Measurements from ENCODE around the gene PTPRG.
A peak's percentile ranks its signal among the peaks of the same experiment; 100 is the strongest.

PTPRG gene

DNA sequence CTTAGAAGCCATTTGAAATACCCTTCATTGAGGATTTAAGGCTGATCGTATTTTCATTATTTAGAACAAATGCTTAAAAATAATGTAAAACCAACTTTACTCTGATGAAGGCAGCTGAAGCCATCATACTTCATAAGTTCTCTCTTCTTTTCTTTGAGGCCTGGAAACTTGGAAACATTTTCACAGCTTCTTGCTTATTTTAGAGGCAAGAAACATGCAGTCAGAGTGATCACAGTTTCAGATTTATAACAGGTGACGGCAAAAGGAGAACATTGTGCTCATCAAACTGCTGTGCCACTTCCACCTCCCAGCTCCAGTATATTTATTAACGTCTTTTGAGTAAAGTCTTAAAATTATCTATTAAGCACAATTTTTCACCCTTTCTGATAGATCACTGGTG, 376.1 kb downstream of the PTPRG start:
- no peak for DNase-seq

GRCh38 chr3:61938878-61939549, 377.6 kb downstream of the PTPRG start:
- DNase-seq = no peak

- no peak for DNase-seq
Observed at GRCh38 chr3:61940236-61940635, 378.9 kb downstream of the PTPRG start.

DNA sequence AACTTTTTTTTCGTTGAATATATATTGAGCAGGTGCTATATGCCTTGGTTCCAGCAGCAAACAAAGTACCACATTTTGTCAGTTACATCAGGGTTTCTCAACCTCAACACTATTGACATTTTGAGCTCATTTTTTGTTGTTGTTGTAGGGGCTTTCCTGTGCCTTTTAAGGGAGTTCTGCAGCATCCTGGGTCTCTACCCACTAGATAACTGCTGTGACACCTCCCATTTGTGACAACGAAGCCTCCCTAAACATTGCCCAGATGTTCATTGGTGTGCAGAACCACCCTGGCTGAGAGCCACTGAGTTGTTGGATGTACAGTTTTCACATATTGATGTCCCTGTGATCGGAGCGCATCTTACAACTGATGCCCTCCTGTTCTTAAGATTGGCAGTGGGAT, 382.6 kb downstream of the PTPRG start:
- no peak for DNase-seq

- DNase-seq = no peak
Observed at GRCh38 chr3:61944726-61945125, 383.4 kb downstream of the PTPRG start.

GRCh38 chr3:61945657-61946056, 384.3 kb downstream of the PTPRG start:
- no peak for DNase-seq

GRCh38 chr3:61946570-61947324, 385.4 kb downstream of the PTPRG start:
- DNase-seq = no peak

DNA sequence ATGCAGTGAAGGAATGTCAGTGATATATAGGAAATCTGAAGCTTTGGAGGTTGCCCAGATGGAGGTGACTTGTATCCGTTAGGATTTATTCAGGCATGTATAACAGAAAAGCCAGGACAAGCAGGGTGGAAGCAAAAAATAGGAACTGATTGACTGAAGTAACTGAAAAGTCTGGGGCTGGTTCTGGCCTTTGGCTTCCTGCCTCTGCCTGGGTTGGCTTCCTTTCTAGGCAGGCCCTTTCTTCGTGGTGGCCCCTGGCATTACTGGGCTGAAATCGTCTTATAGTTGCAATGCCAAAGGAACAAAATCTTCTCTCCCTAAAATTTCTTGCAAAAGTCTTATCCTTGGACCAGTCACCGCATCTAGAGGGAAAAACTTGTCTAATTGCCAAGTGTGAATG, 386.1 kb downstream of the PTPRG start:
- no peak for DNase-seq

- DNase-seq = no peak
Observed at GRCh38 chr3:61948699-61949305, 387.4 kb downstream of the PTPRG start.

GRCh38 chr3:61954097-61954540, 392.7 kb downstream of the PTPRG start:
- no peak for DNase-seq

DNA sequence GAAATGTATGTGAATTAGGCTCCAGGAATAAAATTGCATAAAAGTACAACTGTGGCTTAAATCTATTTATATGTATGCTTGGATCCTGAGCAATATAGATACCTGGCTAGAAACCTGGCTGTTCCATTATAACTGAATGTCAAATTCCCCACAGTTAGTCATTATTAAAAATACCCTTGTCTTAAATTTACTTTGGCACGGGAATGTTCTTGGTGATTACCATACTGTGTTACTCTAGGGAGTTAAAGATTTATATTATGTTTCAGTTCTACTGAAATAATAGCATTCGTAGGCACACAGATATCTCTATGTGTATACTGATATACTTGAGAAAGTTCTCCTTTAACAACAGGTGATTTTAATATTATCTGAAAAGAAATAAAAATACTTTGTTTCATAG, 394.1 kb downstream of the PTPRG start:
- DNase-seq = no peak

GRCh38 chr3:61956236-61956635, 394.9 kb downstream of the PTPRG start:
- DNase-seq = no peak

DNA sequence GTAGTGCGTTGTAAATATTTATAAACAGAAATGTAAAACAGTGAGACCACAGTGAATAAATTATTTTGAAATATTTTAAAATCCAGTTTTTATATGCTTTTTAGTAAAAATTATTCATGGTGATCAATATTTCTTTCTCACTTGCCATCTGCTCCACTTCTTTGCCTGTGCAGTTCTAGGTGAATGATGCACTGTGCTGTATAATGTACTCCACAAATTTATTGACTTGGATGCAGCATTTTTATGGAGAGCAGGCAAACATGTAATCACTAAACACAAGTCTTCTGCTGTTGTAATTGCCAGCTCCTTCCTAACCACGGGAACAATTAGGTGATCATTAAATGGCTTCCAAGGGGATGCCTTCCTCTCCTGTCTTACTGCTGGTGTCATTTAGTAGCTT, 395.9 kb downstream of the PTPRG start:
- no peak for DNase-seq

- DNase-seq = no peak
Observed at GRCh38 chr3:61960976-61961375, 399.6 kb downstream of the PTPRG start.

DNA sequence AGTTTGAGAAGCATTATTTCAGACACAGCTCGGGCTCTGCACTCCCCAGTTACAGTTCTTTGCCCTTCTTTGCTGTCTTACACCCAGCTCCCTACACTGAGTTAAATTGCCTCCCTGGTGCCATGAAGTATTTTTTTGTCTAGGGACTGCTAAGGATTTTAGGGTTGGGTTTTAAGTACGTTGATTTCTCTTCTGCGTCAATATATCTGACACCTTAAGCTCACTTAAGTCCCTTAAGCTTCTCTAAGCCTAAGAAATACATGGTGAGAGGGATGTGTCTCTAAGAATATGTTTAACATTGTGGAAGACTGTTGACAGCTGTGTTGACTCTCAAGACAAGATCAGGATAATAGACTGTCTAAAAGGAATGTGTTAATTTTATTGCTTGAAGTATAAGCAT, 400.5 kb downstream of the PTPRG start:
- peak; percentile 83 for DNase-seq

- DNase-seq = no peak
Observed at GRCh38 chr3:61964566-61964965, 403.2 kb downstream of the PTPRG start.

- DNase-seq = no peak
Observed at GRCh38 chr3:61965770-61966131, 404.4 kb downstream of the PTPRG start.

DNA sequence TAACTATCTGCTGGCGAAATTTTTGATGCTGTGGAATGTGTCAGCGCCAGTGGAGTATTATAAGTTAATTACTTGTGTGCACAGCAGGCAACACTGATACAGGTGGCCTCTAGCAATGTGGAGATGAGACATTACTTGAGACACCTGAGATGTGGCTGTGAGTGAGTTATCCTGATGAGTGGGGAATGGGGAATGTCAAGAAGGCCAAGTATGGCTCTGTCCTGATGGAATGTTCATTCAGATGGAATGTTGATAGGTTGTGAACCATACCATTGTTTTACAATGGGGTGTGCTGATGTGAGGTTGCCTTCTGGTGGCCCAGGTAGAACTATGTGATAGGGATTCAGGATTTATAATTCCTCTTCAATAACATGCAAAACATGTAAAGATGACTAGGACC, 404.8 kb downstream of the PTPRG start:
- DNase-seq = no peak

- DNase-seq = no peak
Observed at GRCh38 chr3:61967019-61967418, 405.6 kb downstream of the PTPRG start.

DNA sequence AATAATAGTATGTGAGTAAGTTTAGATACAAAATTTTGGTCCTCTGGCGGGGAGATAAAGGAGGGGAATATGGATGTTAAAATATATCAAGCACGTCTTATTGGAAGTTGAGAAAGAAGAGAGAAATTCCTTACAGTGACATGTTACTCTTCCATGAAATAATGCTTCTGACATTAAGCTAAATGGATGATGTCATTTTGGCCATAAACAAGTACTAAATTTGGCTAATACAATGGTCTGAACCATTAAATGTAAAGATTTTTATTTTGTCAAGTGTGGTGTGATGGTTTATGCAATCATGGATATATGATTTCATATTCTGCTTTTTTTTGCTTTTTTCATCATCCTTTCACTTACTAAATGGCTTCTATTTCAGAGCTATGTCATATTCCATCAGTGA, 406.6 kb downstream of the PTPRG start:
- no peak for DNase-seq

DNA sequence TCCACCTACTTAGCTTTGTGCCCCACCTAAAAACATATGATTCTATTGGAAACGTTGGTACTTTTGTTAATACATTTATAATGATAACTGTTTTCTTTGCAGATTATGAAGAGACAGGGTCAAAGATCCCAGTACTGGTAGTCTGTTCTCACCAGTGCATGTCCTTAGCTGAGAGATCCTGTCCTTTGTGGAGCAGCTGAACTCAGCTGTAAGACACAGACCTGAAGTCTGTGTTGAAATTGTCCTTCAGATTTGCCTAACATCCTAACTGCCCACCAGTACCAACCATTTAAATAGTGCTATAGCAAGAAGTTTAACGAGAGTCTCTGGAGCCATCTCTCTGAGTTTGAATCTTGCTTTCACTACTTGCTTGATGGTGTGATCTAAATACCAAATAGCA, 413.3 kb downstream of the PTPRG start:
- DNase-seq = no peak

DNA sequence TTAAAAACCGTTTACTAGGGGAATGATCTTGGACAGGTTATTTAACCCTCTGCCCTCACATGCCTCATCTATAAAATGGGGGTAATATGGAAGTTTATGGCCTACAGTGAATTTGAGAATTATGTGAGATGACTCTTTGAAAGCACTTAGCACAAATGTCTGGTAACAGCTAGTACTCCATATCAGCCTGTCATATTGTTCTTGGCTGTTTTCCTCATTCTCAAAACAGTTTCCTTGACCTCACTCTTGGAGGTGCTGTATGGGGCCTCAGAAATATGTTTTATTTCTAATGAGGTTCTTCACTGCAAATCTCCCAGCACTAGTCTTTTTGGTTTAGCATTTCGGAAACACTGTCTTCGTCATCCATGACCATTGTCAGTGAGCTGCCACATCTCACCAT, 413.8 kb downstream of the PTPRG start:
- no peak for DNase-seq

DNA sequence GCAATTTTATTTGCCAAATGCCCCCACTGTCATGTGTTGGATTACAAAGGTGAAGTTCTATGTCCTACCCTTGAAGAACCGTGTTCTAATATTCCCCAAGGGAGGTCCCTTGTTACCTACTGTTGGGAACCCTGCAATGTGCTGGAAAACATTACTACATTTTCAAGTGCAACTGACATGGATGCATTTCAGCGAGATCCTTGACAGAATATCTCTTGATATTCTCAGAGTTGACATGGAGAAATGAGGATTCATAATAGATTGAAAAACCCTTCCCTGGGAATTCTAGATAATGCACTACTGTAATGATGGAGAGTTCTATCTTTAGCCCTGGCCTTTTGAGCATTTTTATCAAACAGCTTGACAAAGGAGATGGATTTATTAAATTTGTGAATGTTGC, 414.6 kb downstream of the PTPRG start:
- DNase-seq = no peak

Measured in NCI-H524 treated with DMSO at 0.1 percent for 48 hours (cell line).